ENCODE measurements around the gene PCSK9.
A peak's percentile ranks its signal among the peaks of the same experiment; 100 is the strongest.
"Not testable (repeated sequence)": the region's sequence is repeated elsewhere in the genome, so short reads cannot be mapped to it uniquely, and the experiment has no call there.

The PCSK9 gene

GRCh38 chr1:55021942-55022546 is 17.3 kb upstream of the PCSK9 start:
- peak; percentile 68 to 79 for DNase-seq
- TF ChIP-seq POLR2A (IDR thresholded peaks at IDR 0.05; ENCODE audit: low read length), result no peak
- no peak for TF ChIP-seq GATA1 (IDR thresholded peaks at IDR 0.05; ENCODE audit: low read depth, low read length)

- not testable (repeated sequence) for DNase-seq
Measured at GRCh38 chr1:55024163-55024562, 15.2 kb upstream of the PCSK9 start.

- DNase-seq, result not testable (repeated sequence)
Measured at GRCh38 chr1:55026682-55027081, 12.7 kb upstream of the PCSK9 start.

GRCh38 chr1:55031098-55031497 is 8.2 kb upstream of the PCSK9 start:
- not testable (repeated sequence) for DNase-seq

GRCh38 chr1:55033265-55033614 is 6.1 kb upstream of the PCSK9 start:
- TF ChIP-seq POLR2A (IDR thresholded peaks at IDR 0.05; ENCODE audit: low read length) (no peak), GATA1 (IDR thresholded peaks at IDR 0.05; ENCODE audit: low read depth, low read length) (no peak)
- no peak for DNase-seq

- TF ChIP-seq GATA1 (IDR thresholded peaks at IDR 0.05; ENCODE audit: low read depth, low read length) (no peak), POLR2A (IDR thresholded peaks at IDR 0.05; ENCODE audit: low read length) (no peak)
- DNase-seq, result no peak
Measured at GRCh38 chr1:55034476-55035133, 4.7 kb upstream of the PCSK9 start.

GRCh38 chr1:55035904-55036303 is 3.4 kb upstream of the PCSK9 start:
- TF ChIP-seq POLR2A (IDR thresholded peaks at IDR 0.05; ENCODE audit: low read length), result no peak
- no peak for TF ChIP-seq GATA1 (IDR thresholded peaks at IDR 0.05; ENCODE audit: low read depth, low read length)
- DNase-seq, result no peak

GRCh38 chr1:55037733-55038551 is 1.4 kb upstream of the PCSK9 start:
- DNase-seq, result no peak
- TF ChIP-seq GATA1 (IDR thresholded peaks at IDR 0.05; ENCODE audit: low read depth, low read length) (no peak), POLR2A (IDR thresholded peaks at IDR 0.05; ENCODE audit: low read length) (no peak)

GRCh38 chr1:55038552-55038838 is 853 bp upstream of the PCSK9 start:
- TF ChIP-seq POLR2A (IDR thresholded peaks at IDR 0.05; ENCODE audit: low read length) (no peak), GATA1 (IDR thresholded peaks at IDR 0.05; ENCODE audit: low read depth, low read length) (no peak)
- DNase-seq, result no peak

GRCh38 chr1:55038974-55039341 is 390 bp upstream of the PCSK9 start:
- no peak for DNase-seq

GRCh38 chr1:55040083-55040932 is 960 bp downstream of the PCSK9 start:
- DNase-seq, result no peak
- TF ChIP-seq POLR2A (IDR thresholded peaks at IDR 0.05; ENCODE audit: low read length) (no peak), GATA1 (IDR thresholded peaks at IDR 0.05; ENCODE audit: low read depth, low read length) (no peak)

More at GRCh38 chr1:55038974-55039341, 390 bp upstream of the PCSK9 start:
- no peak for TF ChIP-seq GATA1 (IDR thresholded peaks at IDR 0.05; ENCODE audit: low read depth, low read length)
- TF ChIP-seq POLR2A (IDR thresholded peaks at IDR 0.05; ENCODE audit: low read length), result no peak

GRCh38 chr1:55040933-55041494 is 1.7 kb downstream of the PCSK9 start:
- peak in 1 of 2 experiments; percentile 12 for DNase-seq
- TF ChIP-seq GATA1 (IDR thresholded peaks at IDR 0.05; ENCODE audit: low read depth, low read length) (no peak), POLR2A (IDR thresholded peaks at IDR 0.05; ENCODE audit: low read length) (no peak)

- no peak for TF ChIP-seq POLR2A (IDR thresholded peaks at IDR 0.05; ENCODE audit: low read length)
- TF ChIP-seq GATA1 (IDR thresholded peaks at IDR 0.05; ENCODE audit: low read depth, low read length), result no peak
- no peak for DNase-seq
Measured at GRCh38 chr1:55041613-55042012, 2.3 kb downstream of the PCSK9 start.

GRCh38 chr1:55043011-55043410 is 3.7 kb downstream of the PCSK9 start:
- DNase-seq, result no peak
- TF ChIP-seq POLR2A (IDR thresholded peaks at IDR 0.05; ENCODE audit: low read length), result no peak
- TF ChIP-seq GATA1 (IDR thresholded peaks at IDR 0.05; ENCODE audit: low read depth, low read length), result no peak

Data from erythroblast (primary cell).